HG03521 (cell line): ENCODE results near the gene DOK5.
"Not testable (repeated sequence)": the region's sequence is repeated elsewhere in the genome, so short reads cannot be mapped to it uniquely, and the experiment has no call there.

Source experiments
- ATAC-seq: cut with Tn5 transposase; IDR thresholded peaks from one replicate; pipeline ENCODE4 v1.9.1; 2021; ENCODE audit warnings: mild to moderate bottlenecking, moderate library complexity; ENCODE audit not compliant: unreplicated experiment

DOK5 gene

DNA sequence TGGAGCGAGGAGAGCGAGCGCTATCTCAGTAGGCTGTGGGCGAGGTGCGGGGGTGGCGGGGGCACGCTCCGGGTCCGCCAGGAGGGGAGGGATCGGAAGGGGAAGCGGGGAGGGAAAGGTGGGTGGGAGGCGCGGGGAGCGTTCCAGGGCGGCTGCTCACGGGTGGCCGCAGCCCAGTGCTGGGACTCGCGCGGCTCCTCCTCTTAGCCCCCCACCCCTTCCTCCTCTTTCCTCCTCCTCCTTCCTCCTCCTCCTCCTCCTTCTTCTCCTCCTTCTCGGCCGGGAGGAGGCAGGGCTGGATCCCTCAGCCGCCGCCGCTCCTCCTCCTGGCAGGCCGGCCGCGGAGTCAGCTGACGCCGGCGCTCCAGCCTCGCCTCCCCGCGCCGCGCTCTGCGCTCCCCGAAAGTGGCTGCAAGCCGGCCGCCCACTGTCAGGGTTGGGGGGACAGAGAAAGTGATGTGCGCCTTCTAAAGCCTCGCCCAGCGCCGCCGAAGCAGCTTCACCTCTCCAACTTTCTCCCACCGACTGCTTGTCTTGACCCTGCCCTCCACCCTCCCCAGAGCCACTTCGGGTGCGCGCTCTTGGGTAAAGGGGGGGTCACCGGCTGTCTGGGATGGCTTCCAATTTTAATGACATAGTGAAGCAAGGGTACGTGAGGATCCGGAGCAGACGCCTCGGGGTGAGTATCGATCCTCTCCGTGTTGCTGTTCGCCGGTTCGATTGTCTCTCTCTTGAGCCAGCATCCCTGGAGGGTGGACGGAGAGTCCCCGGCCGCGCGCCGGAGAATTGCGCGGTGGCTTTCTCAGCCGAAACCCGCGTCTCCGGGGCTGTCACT, at the start of gene DOK5:
Gene DOK5, plus strand, starts transcription at position 260 of the 835 bp plus-strand sequence. Its CDS starts 354 bp downstream, at position 614.
- no peak for ATAC-seq

DNA sequence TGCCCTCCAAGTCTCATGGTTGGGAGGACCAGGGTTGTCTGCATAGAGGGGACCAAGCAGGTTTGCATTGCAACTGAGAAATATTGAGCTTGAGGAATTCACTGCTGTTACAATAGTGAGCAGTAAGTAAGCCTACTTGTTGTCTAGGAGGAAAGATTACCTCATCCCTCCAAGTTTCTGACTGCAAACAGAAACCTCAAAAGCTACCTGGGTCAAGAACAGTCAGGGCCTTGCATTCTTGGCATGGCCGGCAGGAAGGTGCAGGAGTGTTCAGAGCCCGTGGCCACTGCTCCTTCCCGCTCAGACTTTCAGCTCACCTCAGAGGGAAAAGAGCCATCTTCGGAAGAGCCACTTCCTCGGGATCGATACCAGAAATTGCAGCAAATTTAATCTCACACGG, 46.0 kb upstream of the DOK5 start:
- no peak for ATAC-seq

DNA sequence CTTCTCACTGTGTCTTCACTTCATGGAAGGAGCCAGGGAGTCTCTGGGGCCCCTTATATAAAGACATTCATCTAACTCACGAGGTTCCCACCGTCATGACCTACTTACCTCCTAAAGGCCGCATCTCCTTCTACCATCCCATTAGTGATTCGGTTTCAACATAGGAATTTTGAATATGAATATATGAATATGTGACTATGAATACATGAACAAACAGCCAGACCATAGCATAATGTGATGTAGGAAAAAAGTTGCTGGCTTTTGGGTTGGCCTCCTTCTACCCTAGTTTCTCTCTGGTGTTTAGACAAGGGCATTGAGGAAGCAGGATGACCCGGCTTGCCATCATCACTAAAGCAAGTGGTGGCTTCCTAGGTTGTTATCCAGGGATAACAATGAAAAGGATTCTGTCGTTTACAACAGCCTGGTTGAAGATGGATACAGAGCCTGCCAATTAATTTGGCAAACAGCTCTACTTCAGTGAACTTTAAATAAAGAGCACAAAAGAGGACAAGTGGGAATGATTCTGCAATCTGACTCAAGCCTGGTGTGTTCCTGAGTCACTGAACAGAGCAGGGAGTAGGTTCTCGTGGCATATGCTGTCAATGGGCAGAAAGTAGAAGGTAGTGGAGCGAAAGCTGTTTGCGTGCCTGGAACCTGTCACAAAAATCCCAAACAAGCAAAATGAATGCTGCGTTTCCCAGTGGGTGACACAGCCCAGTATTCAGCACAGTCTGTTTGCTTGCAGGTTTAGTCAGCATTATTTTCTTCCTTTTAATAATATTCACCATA, 44.0 kb upstream of the DOK5 start:
- no peak for ATAC-seq

DNA sequence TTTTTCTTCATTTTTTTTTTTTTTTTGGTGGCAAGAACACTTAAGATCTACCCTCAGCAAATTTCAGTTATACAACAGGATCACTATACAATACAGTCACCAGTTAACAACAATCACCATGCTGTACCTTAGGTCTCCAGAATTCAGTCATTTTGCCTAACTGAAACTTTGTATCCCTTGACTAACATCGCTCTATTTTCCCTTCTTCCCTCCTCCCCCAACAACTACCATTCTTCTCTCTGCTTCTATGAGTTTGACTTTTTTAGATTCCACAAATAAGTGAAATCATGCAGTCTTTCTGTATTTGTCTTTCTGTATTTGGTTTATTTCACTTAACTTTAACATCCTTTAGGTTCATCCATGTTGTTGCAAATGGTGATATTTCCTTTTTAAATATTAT, 42.4 kb upstream of the DOK5 start:
- no peak for ATAC-seq

DNA sequence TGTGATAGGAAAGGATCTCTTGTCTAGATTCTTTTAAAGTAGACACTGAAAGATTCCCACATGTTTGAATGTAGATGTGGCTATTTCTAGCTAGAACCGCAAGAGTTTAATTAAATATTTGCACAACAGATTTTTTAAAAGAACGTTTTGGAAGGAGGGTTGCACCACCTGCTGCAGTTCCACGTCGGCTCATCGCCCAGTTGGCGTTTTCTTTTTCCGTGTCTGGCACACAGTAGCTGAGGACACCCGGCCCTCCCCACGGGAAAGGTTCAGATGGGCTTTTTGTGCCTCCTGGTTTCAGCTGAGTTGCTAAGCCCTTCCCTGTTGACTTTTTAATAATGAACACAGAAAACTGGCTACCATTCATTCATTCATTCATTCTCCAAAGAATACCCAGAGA, 41.8 kb upstream of the DOK5 start:
- ATAC-seq = no peak

DNA sequence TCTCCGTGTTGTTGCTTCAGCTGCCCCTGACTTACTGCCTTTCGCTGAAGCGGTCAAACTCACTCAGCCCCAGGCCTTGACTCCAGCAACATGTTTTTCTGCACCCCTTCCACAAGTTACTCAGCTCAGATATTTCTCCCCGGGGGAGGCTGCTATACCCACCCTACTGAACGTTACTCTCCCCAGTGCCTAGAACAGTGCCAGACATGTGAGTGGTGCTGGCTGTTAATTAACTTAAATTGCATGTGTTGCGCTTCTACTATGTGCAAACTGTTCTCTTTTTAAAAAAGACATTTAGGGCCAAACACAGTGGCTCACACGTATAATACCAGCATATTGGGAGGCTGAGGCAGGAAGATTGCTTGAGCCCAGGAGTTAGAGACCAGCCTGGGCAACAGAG, 41.2 kb upstream of the DOK5 start:
- ATAC-seq = no peak

DNA sequence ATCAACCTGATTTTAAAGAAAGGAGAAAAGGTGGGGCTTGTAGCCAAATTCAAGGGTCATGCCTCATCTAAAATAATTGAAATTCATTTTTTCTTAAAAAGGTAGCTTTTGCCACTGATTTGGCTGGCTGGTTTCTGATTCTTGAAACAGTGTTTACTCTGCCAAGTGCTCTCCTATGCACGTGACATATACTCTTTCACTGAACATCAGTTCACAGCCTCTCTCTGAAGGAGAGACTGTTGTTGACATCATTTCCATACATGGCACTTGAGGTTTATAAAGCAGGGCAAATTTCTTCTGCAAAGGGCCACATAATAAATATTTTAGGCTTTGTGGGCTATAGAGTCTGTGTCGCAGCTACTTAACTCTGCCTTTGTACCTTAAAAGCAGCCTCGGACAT, 40.4 kb upstream of the DOK5 start:
- no peak for ATAC-seq

DNA sequence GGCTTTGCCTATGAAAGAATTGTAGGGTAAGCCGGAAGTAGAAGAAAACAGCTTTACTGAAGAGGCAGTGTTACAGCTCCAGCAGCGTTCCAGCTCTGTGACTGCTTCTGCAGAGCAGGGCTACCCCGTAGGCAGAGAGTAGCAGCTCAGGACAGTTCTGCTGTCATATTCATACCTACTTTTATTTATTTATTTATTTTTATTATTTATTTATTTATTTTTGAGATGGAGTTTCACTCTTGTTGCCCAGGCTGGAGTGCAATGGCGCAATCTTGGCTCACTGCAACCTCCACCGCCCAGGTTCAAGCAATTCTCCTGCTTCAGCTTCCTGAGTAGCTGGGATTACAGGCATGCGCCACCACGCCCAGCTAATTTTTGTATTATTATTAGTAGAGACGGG, 39.0 kb upstream of the DOK5 start:
- not testable (repeated sequence) for ATAC-seq

DNA sequence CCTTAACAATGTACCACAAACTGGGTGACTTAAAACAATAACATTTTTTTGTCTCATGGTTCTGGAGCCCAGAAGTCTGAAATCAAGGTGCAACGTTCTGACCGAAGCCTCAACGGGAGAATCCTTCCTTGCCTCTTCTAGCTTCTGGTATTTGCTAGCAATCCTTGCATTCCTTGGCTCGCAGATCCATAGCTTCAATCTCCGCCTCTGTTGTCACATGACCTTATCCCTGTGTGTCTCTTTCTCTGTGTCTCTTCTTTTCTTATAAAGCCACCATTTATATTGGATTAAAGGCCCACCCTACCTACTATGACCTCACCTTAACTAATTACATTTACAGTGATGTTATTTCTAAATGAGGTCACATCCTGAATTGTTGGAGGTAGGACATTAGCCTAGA, 37.2 kb upstream of the DOK5 start:
- ATAC-seq = no peak

DNA sequence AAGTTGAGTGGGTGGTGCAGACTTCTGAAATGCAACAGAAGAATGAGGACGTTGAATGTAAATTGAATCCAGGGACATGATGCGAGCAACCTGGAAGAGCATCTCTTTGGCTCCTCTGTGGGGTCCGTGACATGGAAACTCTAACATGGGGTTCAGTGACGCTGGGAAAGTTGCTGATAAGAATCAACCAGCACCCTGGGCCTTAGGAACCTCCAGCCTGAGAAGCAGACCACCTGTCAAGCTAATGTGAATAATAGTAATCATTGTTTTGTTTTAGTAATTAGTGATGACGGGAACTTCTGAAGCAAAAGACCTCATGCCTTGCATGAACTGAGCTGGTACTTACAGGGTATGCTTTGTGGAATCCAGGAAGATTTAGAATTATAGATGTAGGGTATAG, 25.2 kb upstream of the DOK5 start:
- no peak for ATAC-seq

DNA sequence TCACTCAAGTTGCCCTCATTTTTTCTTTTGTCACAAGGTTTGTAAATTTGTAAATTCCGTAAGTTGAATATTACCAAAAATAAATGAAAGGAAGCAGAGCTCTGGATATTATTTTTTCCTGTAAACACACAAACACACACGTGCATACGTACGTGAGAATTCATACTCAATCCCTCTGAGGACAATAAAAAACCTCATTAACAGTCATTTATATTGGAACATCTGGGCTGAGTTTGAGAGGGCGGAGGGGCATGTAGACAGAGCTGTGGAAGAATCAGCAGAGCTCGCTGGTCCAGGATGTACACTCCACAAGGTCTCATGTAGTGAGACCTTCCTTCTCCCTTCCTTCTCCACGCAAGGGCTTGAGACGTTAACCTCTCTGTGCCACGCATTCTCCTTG, 24.2 kb upstream of the DOK5 start:
- ATAC-seq = no peak

DNA sequence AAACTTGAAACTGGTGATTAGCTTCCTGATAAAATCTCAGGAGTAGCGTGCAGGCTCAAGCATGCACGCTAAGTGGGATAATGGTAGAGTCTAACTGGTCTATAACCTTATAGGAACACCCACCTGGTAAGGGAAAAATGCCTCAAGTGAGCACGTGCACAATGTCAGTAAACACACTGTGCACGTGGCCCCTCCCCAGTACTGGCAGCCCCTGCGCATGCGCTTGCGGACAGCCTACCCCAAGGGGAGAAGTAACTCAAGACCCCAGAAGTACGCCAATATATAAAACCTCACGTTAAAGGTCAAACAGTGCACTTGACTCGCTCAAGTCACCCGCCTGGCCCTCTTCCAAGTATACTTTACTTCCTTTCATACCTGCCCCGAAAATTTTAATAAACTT, 23.1 kb upstream of the DOK5 start:
- ATAC-seq = no peak

DNA sequence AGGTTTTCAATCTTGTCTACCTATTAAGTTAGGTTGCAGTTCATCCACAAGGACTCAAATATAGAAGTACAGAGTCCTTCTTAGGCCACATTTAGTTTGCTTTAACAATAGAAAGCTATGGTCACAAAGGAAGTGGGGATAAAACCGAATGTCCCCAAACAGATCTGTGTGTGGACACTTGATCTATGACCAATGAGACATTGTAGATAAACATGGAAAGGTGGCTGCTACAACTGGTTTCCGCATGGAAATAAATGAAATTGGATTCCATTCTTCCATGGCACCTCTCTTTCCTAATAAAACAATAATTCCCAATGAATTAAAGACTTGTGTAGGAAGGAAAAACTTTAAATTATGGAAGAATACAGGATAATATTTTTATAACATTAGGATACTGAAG, 20.4 kb upstream of the DOK5 start:
- ATAC-seq = no peak

DNA sequence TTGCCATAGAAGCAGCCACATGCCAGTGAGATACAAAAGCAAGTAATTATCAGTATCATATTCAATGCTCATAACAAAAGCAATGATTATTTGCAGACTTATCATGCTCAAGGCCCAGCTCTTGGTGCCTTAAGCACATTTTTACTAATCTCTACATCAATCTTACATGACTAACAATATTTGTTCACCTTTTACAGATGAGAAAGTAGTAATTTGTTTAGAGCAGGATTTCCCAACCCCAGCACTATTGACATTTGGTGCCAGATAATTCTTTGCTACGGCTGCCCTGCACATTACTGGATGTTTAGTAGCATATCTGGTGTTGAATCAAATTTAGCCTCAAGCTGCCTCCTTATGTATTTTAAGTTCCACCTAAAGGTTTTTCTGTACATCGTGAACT, 19.0 kb upstream of the DOK5 start:
- ATAC-seq = no peak

DNA sequence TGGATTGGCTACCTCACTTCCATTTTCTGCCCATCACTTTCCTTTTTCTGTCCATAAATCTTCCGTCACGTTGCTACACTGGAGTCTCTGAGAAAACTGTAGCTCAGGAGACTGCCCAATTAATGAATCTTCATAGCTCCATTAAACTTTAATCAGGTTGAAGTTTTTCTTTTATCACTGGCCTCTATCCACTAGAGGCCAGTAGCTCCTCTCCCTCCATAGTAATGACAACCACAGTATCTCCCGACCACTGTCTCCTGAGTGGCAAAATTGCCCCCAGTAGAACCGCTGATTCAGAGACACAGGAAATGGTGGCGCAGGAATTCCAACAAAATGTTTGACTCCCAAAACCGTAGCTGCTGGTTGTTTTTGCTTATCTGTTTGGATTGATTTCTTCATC, 18.4 kb upstream of the DOK5 start:
- no peak for ATAC-seq

DNA sequence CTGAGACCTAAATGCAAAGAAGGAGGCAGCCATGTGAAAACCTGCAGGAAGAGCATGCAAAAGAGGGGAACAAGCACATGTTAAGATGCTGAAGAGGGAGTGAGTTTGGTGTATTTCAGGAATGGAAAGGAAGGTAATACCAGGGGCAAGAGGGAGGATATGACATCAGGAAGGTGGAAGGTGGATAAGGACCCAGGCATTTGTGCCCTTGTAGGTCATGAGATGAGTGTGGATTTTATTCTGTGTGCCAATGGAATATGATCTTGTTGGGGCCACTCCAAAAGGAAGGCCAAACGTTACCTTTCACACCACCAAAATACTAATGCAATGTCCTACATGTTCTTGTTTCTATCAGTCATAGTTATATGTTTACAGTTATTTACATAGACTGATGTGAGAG, 17.2 kb upstream of the DOK5 start:
- no peak for ATAC-seq

DNA sequence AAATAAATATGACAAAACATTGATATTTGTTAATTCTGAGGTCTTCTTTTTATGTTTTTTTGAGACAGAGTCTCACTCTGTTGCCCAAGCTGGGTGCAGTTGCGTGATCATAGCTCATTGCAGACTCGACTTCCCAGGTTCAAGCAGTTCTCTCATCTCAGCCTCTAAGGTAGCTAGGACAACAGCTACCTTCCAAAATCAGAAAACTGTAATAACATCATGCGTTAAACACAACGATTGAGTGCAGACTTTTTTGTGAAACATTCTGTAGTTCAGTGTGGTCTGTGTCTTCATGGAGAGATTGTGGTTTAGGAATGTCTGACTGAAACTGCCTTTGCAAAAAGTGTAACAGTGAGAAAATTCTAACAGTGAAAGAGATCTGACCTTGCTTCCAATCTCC, 16.1 kb upstream of the DOK5 start:
- no peak for ATAC-seq

DNA sequence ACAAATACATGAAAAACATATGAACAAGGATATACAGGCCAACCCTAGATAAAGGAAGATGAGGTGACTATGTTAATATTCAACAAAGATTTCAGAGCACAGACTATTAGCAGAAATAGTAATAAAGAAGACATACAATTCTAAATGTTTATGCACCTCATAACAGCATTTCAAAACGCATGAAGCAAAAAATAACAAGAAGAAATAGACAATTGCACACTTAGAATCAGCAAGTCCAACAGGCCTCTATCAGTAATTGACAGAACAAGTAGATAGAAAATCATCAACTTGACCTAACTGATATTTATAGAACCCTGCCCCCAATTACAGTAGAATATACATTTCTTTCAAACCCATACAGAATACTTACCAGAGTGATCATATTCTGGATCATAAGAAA, 11.4 kb upstream of the DOK5 start:
- ATAC-seq = no peak

DNA sequence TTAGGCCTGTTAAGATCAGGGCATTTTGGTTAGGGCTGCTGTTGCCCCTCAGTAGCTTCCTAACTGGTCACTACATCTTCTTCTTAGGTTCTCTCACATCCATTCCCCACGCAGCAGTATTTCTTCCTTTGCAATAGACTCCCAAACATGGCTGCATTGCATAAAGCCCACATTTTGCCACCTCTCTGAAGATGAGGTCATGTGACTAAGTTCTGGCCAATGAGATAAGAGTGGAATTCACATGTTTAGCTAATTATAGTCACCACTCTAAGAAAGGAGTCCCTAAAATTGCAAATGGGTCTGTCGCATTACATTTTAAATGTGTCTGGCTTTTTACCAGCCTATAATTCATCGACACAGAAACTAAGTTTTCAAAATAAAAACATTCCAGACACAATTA, 9.3 kb upstream of the DOK5 start:
- no peak for ATAC-seq

DNA sequence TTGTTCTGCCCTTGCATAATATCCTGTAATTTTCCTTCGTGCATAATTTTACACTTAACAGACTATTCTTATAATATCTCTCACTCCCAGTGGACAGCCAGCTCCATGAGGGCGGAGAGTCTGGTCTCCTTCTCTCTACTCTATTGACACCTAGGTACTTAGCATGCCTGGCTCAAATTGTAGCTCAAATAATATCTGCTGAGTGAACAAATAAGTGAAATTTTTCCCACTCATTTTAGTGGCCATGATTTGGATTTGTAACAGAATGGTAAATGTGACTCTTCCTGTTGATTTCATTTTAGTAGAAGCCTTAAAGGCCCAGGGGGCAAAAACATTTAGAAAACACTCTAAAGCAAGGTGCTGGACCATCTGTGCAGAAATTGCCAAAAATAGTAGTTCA, 7.8 kb upstream of the DOK5 start:
- ATAC-seq = no peak

DNA sequence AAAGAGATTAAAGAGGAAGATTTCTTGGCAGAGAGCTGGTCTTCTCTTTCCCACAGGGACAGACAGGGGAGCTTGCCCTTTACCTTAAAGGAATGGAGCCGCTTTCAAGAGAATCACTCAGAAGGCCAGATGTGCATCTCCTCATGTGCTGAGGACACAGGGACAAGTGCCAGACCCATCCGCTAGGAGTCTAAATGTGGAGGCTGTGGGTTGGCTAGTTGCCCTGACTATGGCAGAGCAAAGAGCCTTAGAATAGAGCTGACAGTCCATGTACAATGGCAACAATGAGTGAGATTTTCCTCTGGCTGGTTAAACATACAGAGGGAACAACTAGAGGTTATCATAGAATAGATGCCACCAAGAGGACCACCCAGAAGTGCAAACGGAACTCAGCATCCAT, 7.3 kb upstream of the DOK5 start:
- no peak for ATAC-seq

DNA sequence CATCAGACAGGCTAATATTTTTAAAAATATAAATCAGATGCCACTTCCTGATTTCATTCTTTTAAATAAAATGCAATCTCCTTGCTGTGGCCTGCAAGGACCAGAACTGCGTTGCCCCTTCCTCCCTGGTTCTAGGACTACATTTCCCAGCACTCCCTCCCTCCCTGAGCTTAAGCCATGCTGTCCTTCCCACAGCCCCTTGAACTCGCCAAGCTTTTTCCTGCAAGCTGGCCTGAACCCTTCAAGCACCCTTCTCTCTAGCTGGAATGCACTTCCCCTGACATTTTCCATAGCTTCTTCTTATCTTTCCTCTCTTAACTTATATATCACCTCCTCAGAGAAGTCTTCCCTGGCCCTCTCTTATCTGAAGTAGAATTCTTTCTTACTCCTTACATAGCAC, 6.1 kb upstream of the DOK5 start:
- no peak for ATAC-seq
